BE2C (cell line): ENCODE results near the gene LRRC26.

ENCODE experiments used
- DNase-seq: peaks from one replicate; pipeline ENCODE4 v3.0.0-alpha.2; 2020
- H3K27me3 ChIP-seq: fragments of 250-450 bp; sonication (Bioruptor Pico); 2 replicates; pipeline ENCODE4 v1.5.1; 2020; ENCODE audit warnings: mild to moderate bottlenecking
- H3K36me3 ChIP-seq: fragments of 250-450 bp; sonication (Bioruptor Pico); 2 replicates; pipeline ENCODE4 v1.5.1; 2020; ENCODE audit warnings: mild to moderate bottlenecking
- H3K4me1 ChIP-seq: fragments of 250-450 bp; sonication (Bioruptor Pico); 2 replicates; pipeline ENCODE4 v1.5.1; 2020
- H3K4me3 ChIP-seq: 2 replicates; pipeline ENCODE4 v1.5.1; 2011; ENCODE audit warnings: low read depth, low read length
- H3K9me3 ChIP-seq: fragments of 250-450 bp; sonication (Bioruptor Pico); 2 replicates; pipeline ENCODE4 v1.5.1; 2020
- CTCF ChIP-seq: IDR thresholded peaks from 2 replicates; pipeline ENCODE4 v1.5.1; 2012; ENCODE audit warnings: mild to moderate bottlenecking, low read depth, low read length

The LRRC26 gene

GRCh38 chr9:137187386-137187785 is 17.5 kb upstream of the LRRC26 start:
- Histone ChIP-seq H3K27me3 (no peaks in the 10 kb centered on the region), H3K4me3 (peak overlapping the region; percentile 99), H3K9me3 (no peaks in the 10 kb centered on the region), H3K4me1 (no peaks in the 10 kb centered on the region), H3K36me3 (peaks cover 17% of the 10 kb centered on the region)
- no peak for DNase-seq
- TF ChIP-seq CTCF: no peak

- TF ChIP-seq CTCF: no peak
- no peak for DNase-seq
- no peaks in the 10 kb centered on the region for H3K4me1 ChIP-seq
- H3K9me3 ChIP-seq: no peaks in the 10 kb centered on the region
- no peak overlapping the region for H3K4me3 ChIP-seq
- H3K36me3 ChIP-seq: peaks cover 18% of the 10 kb centered on the region
- no peaks in the 10 kb centered on the region for H3K27me3 ChIP-seq
Measured at GRCh38 chr9:137186385-137186784, 16.5 kb upstream of the LRRC26 start.

GRCh38 chr9:137185921-137186320 is 16.1 kb upstream of the LRRC26 start:
- H3K9me3 ChIP-seq: no peaks in the 10 kb centered on the region
- no peaks in the 10 kb centered on the region for H3K27me3 ChIP-seq
- H3K36me3 ChIP-seq: peaks cover 23% of the 10 kb centered on the region
- H3K4me3 ChIP-seq: no peak overlapping the region
- no peaks in the 10 kb centered on the region for H3K4me1 ChIP-seq
- no peak for TF ChIP-seq CTCF
- no peak for DNase-seq

- Histone ChIP-seq H3K4me3 (no peak overlapping the region), H3K27me3 (no peaks in the 10 kb centered on the region), H3K9me3 (no peaks in the 10 kb centered on the region), H3K4me1 (no peaks in the 10 kb centered on the region), H3K36me3 (peaks cover 29% of the 10 kb centered on the region)
- DNase-seq: no peak
- TF ChIP-seq CTCF: no peak
Measured at GRCh38 chr9:137184881-137185660, 15.2 kb upstream of the LRRC26 start.

GRCh38 chr9:137183980-137184595 is 14.2 kb upstream of the LRRC26 start:
- no peak for DNase-seq
- no peak for TF ChIP-seq CTCF
- peaks cover 29% of the 10 kb centered on the region for H3K36me3 ChIP-seq
- no peaks in the 10 kb centered on the region for H3K9me3 ChIP-seq
- no peaks in the 10 kb centered on the region for H3K27me3 ChIP-seq
- no peak overlapping the region for H3K4me3 ChIP-seq
- no peaks in the 10 kb centered on the region for H3K4me1 ChIP-seq

GRCh38 chr9:137182836-137183235 is 13.0 kb upstream of the LRRC26 start:
- Histone ChIP-seq H3K36me3 (peaks cover 29% of the 10 kb centered on the region), H3K4me3 (no peak overlapping the region), H3K27me3 (no peaks in the 10 kb centered on the region), H3K9me3 (no peaks in the 10 kb centered on the region), H3K4me1 (no peaks in the 10 kb centered on the region)
- no peak for TF ChIP-seq CTCF
- DNase-seq: no peak
